Fibroblast of gingiva (primary cell): ENCODE data around the gene BCL6B.

ENCODE experiments used
- DNase-seq: peaks from one replicate; pipeline ENCODE4 v3.0.0-alpha.2; 2011; ENCODE audit warnings: low read depth

BCL6B gene

GRCh38 chr17:7058831-7059447 is 36.1 kb downstream of the BCL6B start:
- DNase-seq, result no peak

GRCh38 chr17:7060165-7060891 is 37.5 kb downstream of the BCL6B start:
- DNase-seq, result no peak

- DNase-seq, result no peak
Measured at GRCh38 chr17:7063518-7064094, 40.8 kb downstream of the BCL6B start.

GRCh38 chr17:7064261-7064660 is 41.4 kb downstream of the BCL6B start:
- no peak for DNase-seq

- no peak for DNase-seq
Measured at GRCh38 chr17:7067198-7067597, 44.3 kb downstream of the BCL6B start.

- no peak for DNase-seq
Measured at GRCh38 chr17:7068268-7068667, 45.4 kb downstream of the BCL6B start.

GRCh38 chr17:7070712-7071111 is 47.9 kb downstream of the BCL6B start:
- no peak for DNase-seq

- no peak for DNase-seq
Measured at GRCh38 chr17:7072406-7072805, 49.6 kb downstream of the BCL6B start.

- no peak for DNase-seq
Measured at GRCh38 chr17:7074931-7075330, 52.1 kb downstream of the BCL6B start.

- DNase-seq, result no peak
Measured at GRCh38 chr17:7077911-7078546, 55.2 kb downstream of the BCL6B start.

GRCh38 chr17:7078711-7079110 is 55.9 kb downstream of the BCL6B start:
- no peak for DNase-seq
